H9 (cell line): Measurements from ENCODE around the gene NPDC1. TPM values are rescaled to one million over a fixed set of nuclear protein-coding genes. Genes with fewer than 3 reads are reported as not detected.
A peak's percentile ranks its signal among the peaks of the same experiment; 100 is the strongest.

Experiments used
- DNase-seq: peaks from one replicate; pipeline ENCODE4 v3.0.0-alpha.2; 2017
- H2AFZ ChIP-seq: one replicate; pipeline ENCODE4 v1.6.1; 2013; ENCODE audit warnings: mild to moderate bottlenecking, low read length, control low read depth, moderate library complexity
- H2AK5ac ChIP-seq: 2 replicates; pipeline ENCODE4 v1.6.1; 2013; ENCODE audit warnings: low read length, control low read depth, mixed read lengths; ENCODE audit not compliant: insufficient read length
- H2BK120ac ChIP-seq: one replicate; pipeline ENCODE4 v1.6.1; 2013; ENCODE audit warnings: low read depth, mild to moderate bottlenecking, low read length, control low read depth, inconsistent platforms; ENCODE audit not compliant: poor library complexity, severe bottlenecking
- H2BK12ac ChIP-seq: 2 replicates; pipeline ENCODE4 v1.6.1; 2013; ENCODE audit warnings: low read length, control low read depth, mixed read lengths, low read depth; ENCODE audit not compliant: insufficient read length
- H2BK15ac ChIP-seq: 2 replicates; pipeline ENCODE4 v1.6.1; 2013; ENCODE audit warnings: low read depth, low read length, control low read depth
- H2BK20ac ChIP-seq: one replicate; pipeline ENCODE4 v1.6.1; 2013; ENCODE audit warnings: low read depth, mild to moderate bottlenecking, low read length, control low read depth, inconsistent platforms; ENCODE audit not compliant: poor library complexity, severe bottlenecking
- H2BK5ac ChIP-seq: 2 replicates; pipeline ENCODE4 v1.6.1; 2013; ENCODE audit warnings: low read length, control low read depth, mixed read lengths; ENCODE audit not compliant: insufficient read length
- H3K14ac ChIP-seq: 2 replicates; pipeline ENCODE4 v1.6.1; 2013; ENCODE audit warnings: low read length, control low read depth; ENCODE audit not compliant: insufficient read depth
- H3K18ac ChIP-seq: 2 replicates; pipeline ENCODE4 v1.6.1; 2013; ENCODE audit warnings: low read depth, mild to moderate bottlenecking, mixed read lengths, low read length, control low read depth; ENCODE audit not compliant: insufficient read length
- H3K23ac ChIP-seq: 2 replicates; pipeline ENCODE4 v1.6.1; 2013; ENCODE audit warnings: low read length, control low read depth, mixed read lengths, low read depth; ENCODE audit not compliant: insufficient read length
- H3K23me2 ChIP-seq: 2 replicates; pipeline ENCODE4 v1.6.1; 2013; ENCODE audit warnings: low read depth, mild to moderate bottlenecking, mixed read lengths, low read length, control low read depth; ENCODE audit not compliant: insufficient read length, poor library complexity, severe bottlenecking
- H3K27ac ChIP-seq: 2 replicates; pipeline ENCODE4 v1.5.1; 2013; ENCODE audit warnings: low read length, control low read depth, mixed read lengths, low read depth; ENCODE audit not compliant: insufficient read length
- H3K27me3 ChIP-seq: 2 replicates; pipeline ENCODE4 v1.6.1; 2013; ENCODE audit warnings: low read length, control low read depth, inconsistent platforms; ENCODE audit not compliant: insufficient read depth
- H3K4ac ChIP-seq: 2 replicates; pipeline ENCODE4 v1.6.1; 2013; ENCODE audit warnings: low read depth, mild to moderate bottlenecking, control low read depth, inconsistent platforms, low read length, moderate library complexity
- H3K4me1 ChIP-seq: 2 replicates; pipeline ENCODE4 v1.6.1; 2013; ENCODE audit warnings: low read length, control low read depth, inconsistent platforms; ENCODE audit not compliant: insufficient read depth
- H3K4me2 ChIP-seq: 2 replicates; pipeline ENCODE4 v1.6.1; 2013; ENCODE audit warnings: low read length, control low read depth, mixed read lengths; ENCODE audit not compliant: insufficient read length, insufficient read depth
- H3K56ac ChIP-seq: 2 replicates; pipeline ENCODE4 v1.6.1; 2013; ENCODE audit warnings: low read depth, mild to moderate bottlenecking, mixed read lengths, low read length, control low read depth; ENCODE audit not compliant: insufficient read length
- H3K79me1 ChIP-seq: 2 replicates; pipeline ENCODE4 v1.6.1; 2013; ENCODE audit warnings: low read depth, mild to moderate bottlenecking, moderate library complexity, low read length, control low read depth, inconsistent platforms; ENCODE audit not compliant: insufficient read depth, poor library complexity, severe bottlenecking
- H3K79me2 ChIP-seq: 2 replicates; pipeline ENCODE4 v1.6.1; 2013; ENCODE audit warnings: low read length, control low read depth, inconsistent platforms; ENCODE audit not compliant: insufficient read depth
- H3K9ac ChIP-seq: 2 replicates; pipeline ENCODE4 v1.6.1; 2013; ENCODE audit warnings: low read length, control low read depth, mixed read lengths; ENCODE audit not compliant: insufficient read length; ENCODE audit errors: extremely low read depth
- H3K9me3 ChIP-seq: one replicate; pipeline ENCODE4 v1.6.1; 2013; ENCODE audit warnings: low read depth, low read length, inconsistent platforms; ENCODE audit not compliant: control insufficient read depth
- H3T11ph ChIP-seq: one replicate; pipeline ENCODE4 v1.6.1; 2013; ENCODE audit warnings: mild to moderate bottlenecking, low read length, control low read depth, inconsistent platforms
- H4K20me1 ChIP-seq: one replicate; pipeline ENCODE4 v1.6.1; 2013; ENCODE audit not compliant: control insufficient read depth, insufficient read length, insufficient read depth
- H4K5ac ChIP-seq: 2 replicates; pipeline ENCODE4 v1.6.1; 2013; ENCODE audit warnings: low read depth, mild to moderate bottlenecking, mixed read lengths, low read length, control low read depth; ENCODE audit not compliant: insufficient read length
- H4K8ac ChIP-seq: replicated peaks from 2 replicates; pipeline ENCODE4 v1.6.1; 2013; ENCODE audit warnings: low read length, control low read depth, mixed read lengths, low read depth; ENCODE audit not compliant: insufficient read length
- H4K91ac ChIP-seq: 2 replicates; pipeline ENCODE4 v1.6.1; 2013; ENCODE audit warnings: low read depth, mild to moderate bottlenecking, moderate library complexity, mixed read lengths, low read length, control low read depth; ENCODE audit not compliant: insufficient read length
- H3K27ac Mint-ChIP-seq, 3 experiments: 2 replicates in 2 of 3; 3 replicates in 1 of 3; pipeline ENCODE4 v1.8.0; 2020 to 2021; ENCODE audit warnings: mixed read lengths in 3 of 3, mild to moderate bottlenecking in 1 of 3, moderate library complexity in 1 of 3
- H3K27me3 Mint-ChIP-seq: 2 replicates; pipeline ENCODE4 v1.8.0; 2021; ENCODE audit warnings: low read depth, mild to moderate bottlenecking, moderate library complexity, mixed read lengths
- H3K36me3 Mint-ChIP-seq, 3 experiments: 2 replicates in 2 of 3; 3 replicates in 1 of 3; pipeline ENCODE4 v1.8.0; 2020 to 2021; ENCODE audit warnings: low read depth in 3 of 3, mixed read lengths in 3 of 3; ENCODE audit not compliant: insufficient read depth in 1 of 3
- H3K4me1 Mint-ChIP-seq, 2 experiments: 2 replicates each; pipeline ENCODE4 v1.8.0; 2020; ENCODE audit warnings: mixed read lengths in 2 of 2
- H3K4me3 Mint-ChIP-seq, 2 experiments: 2 replicates in 1 of 2; 3 replicates in 1 of 2; pipeline ENCODE4 v1.8.0; 2020 to 2021; ENCODE audit warnings: mild to moderate bottlenecking in 2 of 2, mixed read lengths in 2 of 2, moderate library complexity in 1 of 2
- H3K9me3 Mint-ChIP-seq, 2 experiments: 2 replicates in 1 of 2; 3 replicates in 1 of 2; pipeline ENCODE4 v1.8.0; 2020; ENCODE audit warnings: mild to moderate bottlenecking in 2 of 2, mixed read lengths in 2 of 2, moderate library complexity in 1 of 2
- CTCF ChIP-seq: fragments of 200-600 bp; sonication (generic); conservative IDR thresholded peaks from 3 replicates; pipeline ENCODE4 v1.8.0; 2021; ENCODE audit warnings: antibody characterized with exemption, mild to moderate bottlenecking
- WGBS: extraction: QIAGEN DNeasy Blood & Tissue Kit; methylation state at CpG from one replicate; pipeline ENCODE4 v1.1.7; 2013; ENCODE audit warnings: missing lambda C conversion rate, low lambda C conversion rate, mixed read lengths; ENCODE audit not compliant: insufficient read length; ENCODE audit errors: extremely low coverage; 5-methylcytosine and 5-hydroxymethylcytosine counted together
- total RNA-seq: library from RNA; stranded (reverse); gene quantifications from 2 replicates; pipeline ENCODE4 v1.2.1, GENCODE V29; 2021

NPDC1 gene
- total RNA-seq, 1 experiment from 2014 or later = 57.6 TPM

GRCh38 chr9:137089232-137089947 lies 43.4 kb upstream of the NPDC1 start:
- H3K27me3 ChIP-seq = no peaks in the 10 kb centered on the region
- H3K56ac ChIP-seq = no peak overlapping the region
- H2AK5ac ChIP-seq = no peak overlapping the region
- no peak overlapping the region; the same call in 1 of the 2 replicates for H3K14ac ChIP-seq
- no peak overlapping the region for H4K8ac ChIP-seq
- no peak overlapping the region for H3K18ac ChIP-seq
- H3K27me3 Mint-ChIP-seq = peaks cover 6% of the 10 kb centered on the region
- no peaks in the 10 kb centered on the region for H3K79me1 ChIP-seq
- no peak overlapping the region for H3K27ac ChIP-seq
- no peak overlapping the region for H2BK20ac ChIP-seq
- H4K91ac ChIP-seq = no peak overlapping the region
- H3K9ac ChIP-seq = no peak overlapping the region
- H3K23me2 ChIP-seq = peaks cover 12% of the 10 kb centered on the region
- no peaks in the 10 kb centered on the region for H3K79me2 ChIP-seq
- no peak overlapping the region for H2AFZ ChIP-seq
- no peak overlapping the region for H3K4me2 ChIP-seq
- H3K4me3 Mint-ChIP-seq = peak overlapping the region in 1 of 2 experiments; percentile 7; a peak in 2 of 5 replicates
- no peak overlapping the region for H3K23ac ChIP-seq
- no peaks in the 10 kb centered on the region for H4K20me1 ChIP-seq
- H2BK15ac ChIP-seq = no peak overlapping the region
- no peak overlapping the region for H2BK5ac ChIP-seq
- H3K27ac Mint-ChIP-seq = peak overlapping the region in 2 of 3 experiments; percentile 68 to 76; a peak in 3 of 7 replicates
- DNase-seq = no peak
- TF ChIP-seq CTCF = no peak
- H3K9me3 ChIP-seq = no peaks in the 10 kb centered on the region
- H2BK12ac ChIP-seq = no peak overlapping the region
- no peak overlapping the region for H4K5ac ChIP-seq
- no CpG with 5 or more reads among the region's 11 CpGs for WGBS
- peaks cover 10 to 11% of the 10 kb centered on the region in 2 experiments for H3K4me1 Mint-ChIP-seq
- H3K4me1 ChIP-seq = no peaks in the 10 kb centered on the region
- no peak overlapping the region for H2BK120ac ChIP-seq
- H3K4ac ChIP-seq = no peak overlapping the region
- no peaks in the 10 kb centered on the region for H3K9me3 Mint-ChIP-seq
- H3T11ph ChIP-seq = no peak overlapping the region
- H3K36me3 Mint-ChIP-seq = peaks cover 7 to 12% (median 10%) of the 10 kb centered on the region in 3 experiments; a peak in 6 of 7 replicates
